Glomerular endothelial cell (primary cell): ENCODE data around the gene DDRGK1. TPM values are rescaled to one million over a fixed set of nuclear protein-coding genes. Genes with fewer than 3 reads are reported as not detected.

Experiments
- DNase-seq: peaks from one replicate; pipeline ENCODE4 v3.0.0-alpha.2; 2011; ENCODE audit warnings: low read depth, low spot score; ENCODE audit errors: extremely low read depth
- total RNA-seq: library from RNA; depleted of rRNA; stranded (reverse); fragments of >200 nt; gene quantifications from 2 replicates; pipeline ENCODE4 v1.2.3, GENCODE V29; 2015

The DDRGK1 gene
- total RNA-seq, 1 donor from 2014 or later = 82.0 TPM

- no peak for DNase-seq
Observed at GRCh38 chr20:3237011-3237957, 32.8 kb upstream of the DDRGK1 start.

- DNase-seq = no peak
Observed at GRCh38 chr20:3235666-3236324, 31.3 kb upstream of the DDRGK1 start.

GRCh38 chr20:3233991-3234498 lies 29.6 kb upstream of the DDRGK1 start:
- no peak for DNase-seq

- no peak for DNase-seq
Observed at GRCh38 chr20:3233131-3233990, 28.9 kb upstream of the DDRGK1 start.

- no peak for DNase-seq
Observed at GRCh38 chr20:3231889-3232588, 27.6 kb upstream of the DDRGK1 start.

GRCh38 chr20:3231116-3231515 lies 26.6 kb upstream of the DDRGK1 start:
- no peak for DNase-seq

- no peak for DNase-seq
Observed at GRCh38 chr20:3229798-3230197, 25.3 kb upstream of the DDRGK1 start.

- DNase-seq = no peak
Observed at GRCh38 chr20:3229158-3229557, 24.7 kb upstream of the DDRGK1 start.

- DNase-seq = no peak
Observed at GRCh38 chr20:3228750-3229032, 24.2 kb upstream of the DDRGK1 start.

GRCh38 chr20:3227936-3228749 lies 23.7 kb upstream of the DDRGK1 start:
- no peak for DNase-seq

- DNase-seq = no peak
Observed at GRCh38 chr20:3227506-3227905, 23.0 kb upstream of the DDRGK1 start.

- no peak for DNase-seq
Observed at GRCh38 chr20:3226864-3227263, 22.4 kb upstream of the DDRGK1 start.

- DNase-seq = no peak
Observed at GRCh38 chr20:3226093-3226492, 21.6 kb upstream of the DDRGK1 start.

GRCh38 chr20:3224681-3225421 lies 20.4 kb upstream of the DDRGK1 start:
- no peak for DNase-seq

- no peak for DNase-seq
Observed at GRCh38 chr20:3223994-3224680, 19.7 kb upstream of the DDRGK1 start.

GRCh38 chr20:3223651-3223993 lies 19.1 kb upstream of the DDRGK1 start:
- no peak for DNase-seq

GRCh38 chr20:3222635-3223600 lies 18.4 kb upstream of the DDRGK1 start:
- DNase-seq = no peak
